Activated CD4-positive, alpha-beta T cell treated with anti-CD3 and anti-CD28 coated beads, Interleukin-2, Interleukin-6, amounts not matched to agents 100 ng/mL and 50 ng/mL, durations not matched to agents 16 hours and 8 hours (primary cell): Measurements from ENCODE around the gene BACH2.
A peak's percentile ranks its signal among the peaks of the same experiment; 100 is the strongest.

Experiments
- DNase-seq: peaks from one replicate; pipeline ENCODE4 v3.0.0-alpha.2; 2020

Gene BACH2

DNA sequence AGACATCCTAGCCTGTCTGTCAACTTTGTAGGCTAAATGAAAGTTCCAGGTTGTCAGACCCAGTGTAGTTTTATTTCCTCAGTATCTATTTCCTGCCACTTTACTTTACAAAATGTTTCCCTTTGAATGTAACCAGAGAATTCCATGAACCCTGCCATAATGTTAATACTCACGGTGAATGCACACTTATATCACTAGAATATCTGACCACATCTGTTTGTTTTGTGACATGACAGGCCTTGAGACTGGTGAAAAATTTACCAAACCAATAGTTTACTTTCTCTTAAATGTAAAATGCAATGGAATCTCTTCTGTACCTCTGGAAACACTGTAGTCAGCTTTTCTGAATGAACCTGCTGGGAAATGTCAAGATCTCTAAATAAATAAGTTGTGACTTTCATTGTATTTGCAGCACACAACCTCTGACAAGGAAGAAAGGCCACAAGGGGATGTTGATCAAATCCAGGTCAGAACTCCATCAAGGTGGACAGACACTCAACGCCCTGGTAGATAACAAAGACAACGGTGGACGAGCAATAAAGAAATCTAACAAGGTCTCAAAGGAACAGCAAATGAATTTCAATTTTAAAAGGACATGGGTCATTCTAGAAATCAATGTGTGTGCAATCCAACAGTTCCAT is 59.2 kb downstream of the BACH2 start:
- no peak for DNase-seq

DNA sequence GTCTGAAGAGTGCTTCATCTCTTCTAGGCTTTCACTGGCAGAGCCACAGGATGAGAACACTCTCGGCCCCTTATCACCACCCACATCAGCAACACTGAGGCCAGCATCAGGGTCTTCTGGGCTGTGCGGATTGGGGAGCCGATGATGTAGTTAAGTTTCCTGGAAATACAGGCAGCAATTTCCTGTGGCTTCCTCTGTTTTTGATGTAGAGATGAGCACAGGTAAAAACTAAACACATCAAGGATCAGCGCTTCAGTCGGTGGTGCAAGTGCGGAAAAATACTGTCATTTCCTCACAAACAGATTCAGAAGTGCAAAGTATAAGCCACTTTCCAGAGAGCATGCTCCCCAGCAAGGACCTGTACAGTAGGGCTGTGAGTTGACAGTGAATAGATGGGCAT is 62.6 kb downstream of the BACH2 start:
- DNase-seq, result peak; percentile 86

DNA sequence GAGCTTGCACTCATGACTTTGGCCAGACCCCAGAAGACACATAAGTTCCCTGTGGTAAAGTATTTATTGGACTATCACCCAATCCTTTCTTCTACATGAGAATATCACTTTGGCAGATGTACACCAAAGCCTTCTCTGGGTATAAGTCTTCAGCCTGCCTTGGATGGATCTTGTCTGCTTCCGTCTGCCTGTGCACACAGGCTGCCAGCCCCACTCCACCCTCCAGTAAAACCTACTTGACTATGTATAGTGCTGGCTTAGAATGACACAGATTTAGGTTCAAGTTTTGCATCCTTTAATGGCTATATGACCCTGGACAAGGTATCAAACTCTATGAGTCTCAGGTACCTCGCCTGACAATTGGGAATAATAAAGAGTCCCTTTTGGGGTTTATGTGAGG is 63.4 kb downstream of the BACH2 start:
- DNase-seq, result no peak

DNA sequence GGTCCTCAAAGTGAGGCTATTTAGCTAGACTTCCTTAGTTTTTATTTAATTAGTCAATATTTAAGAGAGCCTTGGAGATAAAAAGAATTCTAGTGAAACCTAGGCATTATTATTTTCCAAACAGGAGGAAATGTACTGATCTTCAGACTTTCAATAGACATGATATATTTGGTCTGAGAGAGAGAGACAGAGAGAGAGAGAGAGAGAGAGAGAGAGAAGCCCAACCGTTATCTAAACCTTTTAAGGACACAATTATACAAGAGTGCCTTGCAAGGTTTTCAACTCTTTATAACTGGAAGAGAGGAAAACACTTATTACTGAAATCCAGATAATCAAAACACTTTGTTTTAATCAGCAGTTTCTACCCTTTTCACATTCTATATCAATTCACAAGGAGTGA is 64.8 kb downstream of the BACH2 start:
- DNase-seq, result no peak

DNA sequence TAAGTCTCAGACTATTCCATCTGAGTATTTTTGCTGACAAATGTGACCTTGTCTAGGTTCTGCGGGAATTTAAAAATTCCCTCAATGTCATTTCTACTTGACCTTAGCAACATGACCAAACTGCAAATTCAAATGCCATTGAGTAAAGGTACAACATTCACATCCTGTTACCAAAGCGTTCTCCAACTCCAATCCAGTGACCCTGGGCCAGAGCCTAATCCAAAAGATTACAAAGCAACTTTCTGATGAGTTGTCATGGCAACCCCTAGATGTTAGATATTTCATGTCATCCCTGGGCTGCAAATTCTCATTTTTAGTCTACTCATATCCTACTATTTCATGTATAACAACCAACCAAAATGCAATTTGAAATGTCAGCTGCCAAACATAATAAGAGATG is 65.3 kb downstream of the BACH2 start:
- no peak for DNase-seq

DNA sequence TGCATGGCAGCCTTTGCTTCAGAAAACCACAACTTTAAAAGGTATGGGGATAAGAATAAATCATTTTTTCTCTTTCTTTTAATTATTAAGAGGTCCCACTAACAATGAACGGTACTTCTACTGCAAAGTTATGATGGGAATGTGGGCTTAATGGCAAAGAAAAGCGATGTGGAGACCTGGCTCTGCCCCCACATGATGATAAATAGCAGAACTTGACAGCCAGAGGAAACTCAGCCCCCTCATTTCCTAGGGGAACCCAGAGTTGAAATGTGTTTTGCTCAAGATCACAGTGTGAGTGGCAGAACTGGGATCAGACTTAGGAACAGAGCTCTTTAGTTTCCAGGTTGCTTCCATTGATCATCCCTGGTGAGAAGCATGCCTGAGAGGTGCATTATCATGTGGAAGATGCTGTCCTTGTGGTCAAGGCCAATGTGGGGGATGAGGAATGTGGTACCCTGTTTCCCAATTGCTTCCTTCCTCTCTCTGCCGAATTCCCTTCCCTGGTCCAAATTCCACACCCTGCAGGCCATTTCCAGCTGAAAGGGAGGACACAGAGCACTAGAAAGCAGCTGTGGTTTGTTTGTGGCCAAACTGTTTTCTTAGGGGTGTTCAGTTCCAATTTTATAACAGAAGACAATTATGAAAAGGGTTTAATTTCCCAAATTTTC is 66.0 kb downstream of the BACH2 start:
- DNase-seq, result no peak

DNA sequence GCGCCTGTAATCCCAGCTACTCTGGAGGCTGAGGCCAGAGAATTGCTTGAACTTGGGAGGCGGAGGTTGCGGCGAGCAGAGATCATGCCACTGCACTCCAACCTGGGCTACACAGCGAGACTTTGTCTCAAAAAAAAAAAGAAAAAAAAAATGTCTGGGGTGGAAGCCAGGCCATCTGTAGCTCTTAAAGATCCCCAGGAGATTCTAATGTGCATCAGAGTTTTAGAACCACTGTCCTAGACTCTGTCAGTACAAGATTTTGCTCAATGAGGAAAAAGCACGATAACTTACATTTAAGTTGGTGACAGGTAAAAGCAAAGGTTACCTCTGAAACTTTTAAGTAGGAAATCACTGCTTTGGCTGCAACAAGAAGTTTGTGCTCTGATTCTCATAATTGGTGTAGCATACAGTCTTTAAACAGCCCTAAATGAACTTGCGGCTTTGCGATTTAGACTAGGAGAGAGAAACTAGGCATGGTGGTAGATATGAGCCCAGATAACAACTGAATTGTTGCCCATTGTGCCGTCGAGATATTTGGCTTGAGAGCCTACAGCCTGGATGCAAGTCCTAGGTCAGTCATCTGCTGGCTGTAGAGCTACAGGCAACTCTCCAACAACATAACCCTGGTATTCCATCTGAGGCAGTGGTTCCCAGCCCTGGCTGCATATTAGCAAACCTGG is 67.2 kb downstream of the BACH2 start:
- no peak for DNase-seq

DNA sequence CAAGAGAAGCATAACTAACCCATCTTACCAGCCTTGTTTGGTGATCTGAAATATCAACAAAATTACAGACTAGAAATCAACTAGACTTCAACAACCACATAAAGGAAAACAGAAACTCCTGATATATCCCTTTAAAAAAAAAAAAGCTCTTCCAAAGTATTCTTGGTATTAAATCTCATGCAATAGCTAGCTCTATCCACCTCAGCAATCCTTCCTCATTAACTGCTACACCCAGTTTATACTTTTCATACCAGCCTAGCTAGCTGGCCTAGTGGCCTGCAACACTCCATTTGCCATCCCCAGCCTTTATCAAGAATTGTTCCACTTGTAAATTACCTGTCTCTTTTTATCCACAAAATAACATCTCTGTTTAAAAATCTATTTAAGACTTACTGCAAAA is 69.0 kb downstream of the BACH2 start:
- DNase-seq, result no peak

DNA sequence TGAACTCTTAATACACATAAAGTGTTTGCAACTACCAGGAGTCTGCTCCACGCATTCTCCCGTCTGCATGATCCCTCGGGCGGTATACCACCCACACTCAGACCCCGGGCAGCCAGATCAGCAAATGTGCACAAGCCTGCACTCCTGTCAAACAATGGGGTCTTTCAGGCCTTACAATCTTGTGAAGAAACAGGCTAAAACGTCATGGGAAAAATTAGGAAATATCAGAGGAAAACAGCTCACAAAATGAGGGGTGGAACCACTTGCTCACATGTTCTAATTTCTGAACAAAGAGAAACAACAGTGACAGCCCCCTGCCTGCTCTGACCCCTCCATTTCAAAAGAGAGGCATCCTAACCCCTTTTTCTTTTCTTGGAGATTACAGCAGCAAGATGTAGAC is 69.4 kb downstream of the BACH2 start:
- no peak for DNase-seq

DNA sequence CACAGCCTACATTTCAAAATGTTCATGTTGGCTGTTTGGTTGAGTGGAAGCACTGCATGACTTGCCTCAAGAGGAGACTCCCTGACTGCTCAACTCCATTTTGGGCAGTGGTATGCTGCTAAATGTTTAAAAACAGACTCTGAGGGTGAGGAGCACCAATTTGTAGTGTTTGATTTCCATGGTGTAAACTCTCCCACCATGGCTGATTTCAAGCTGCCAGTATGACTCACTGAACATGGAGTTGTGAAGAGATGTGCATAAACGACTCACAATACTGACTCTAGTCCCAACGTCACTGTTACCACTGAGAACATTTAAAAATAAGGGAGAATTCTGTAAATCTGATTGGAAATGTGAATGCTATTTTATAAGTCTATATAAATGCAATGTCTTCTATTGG is 70.4 kb downstream of the BACH2 start:
- DNase-seq, result peak; percentile 50

DNA sequence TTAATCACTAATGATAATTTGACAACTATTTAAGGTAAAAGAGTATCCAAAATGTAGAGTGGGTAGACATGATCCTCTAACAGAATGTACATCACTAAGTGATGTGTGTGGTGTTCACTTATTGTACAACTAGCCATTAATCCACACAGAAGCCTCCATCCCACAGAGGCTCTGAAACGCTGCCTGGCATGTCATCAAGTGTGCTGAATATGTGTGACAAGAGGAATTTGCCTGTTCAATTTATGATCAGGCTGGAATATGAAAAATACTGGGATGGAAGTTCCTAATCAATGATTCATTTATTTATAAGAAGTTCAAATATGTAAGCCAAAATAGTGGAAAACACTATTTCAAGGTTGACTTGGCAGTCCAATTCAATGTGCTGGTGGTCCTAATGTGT is 72.4 kb downstream of the BACH2 start:
- DNase-seq, result no peak

DNA sequence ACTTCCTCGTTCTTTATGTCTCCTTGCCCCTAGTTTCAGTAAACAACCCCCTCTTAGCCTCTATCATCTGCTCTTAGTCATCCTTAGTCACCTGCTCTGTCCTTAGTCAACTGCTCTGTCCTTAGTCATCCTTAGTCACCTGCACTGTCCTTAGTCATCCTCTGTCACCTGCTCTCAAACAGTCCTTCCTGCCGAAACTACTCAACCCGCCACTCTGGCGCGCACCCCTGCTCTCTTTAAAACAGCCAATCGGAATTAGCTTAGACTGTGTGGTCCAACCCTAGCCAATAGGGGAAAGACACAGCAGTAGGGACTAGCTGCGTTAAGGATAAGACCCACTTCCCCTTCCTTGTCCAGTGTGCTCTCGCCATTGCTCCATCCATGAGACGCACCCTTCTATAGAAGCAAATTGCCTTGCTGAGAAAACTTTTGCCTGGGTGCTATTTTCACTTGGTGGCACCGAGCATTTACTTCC is 73.9 kb downstream of the BACH2 start:
- peak; percentile 58 for DNase-seq

DNA sequence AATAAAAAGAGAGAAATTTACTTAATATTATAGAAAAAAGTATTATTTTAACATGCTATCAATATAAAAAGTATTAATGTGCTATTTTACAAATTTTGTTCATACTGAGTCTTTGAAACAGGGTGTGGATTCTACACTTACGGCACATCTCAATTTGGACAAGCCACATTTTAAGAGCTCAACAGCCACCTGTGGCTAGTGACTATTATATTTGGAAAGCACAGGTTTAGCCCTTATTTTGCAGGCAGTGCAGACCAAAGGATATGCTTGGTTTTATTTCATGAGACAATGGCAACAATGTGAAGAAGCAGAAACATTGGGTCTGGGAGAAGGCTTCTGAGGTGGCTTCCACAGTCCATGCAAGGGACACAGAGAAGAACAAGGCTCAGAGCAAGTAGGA is 74.6 kb downstream of the BACH2 start:
- no peak for DNase-seq

DNA sequence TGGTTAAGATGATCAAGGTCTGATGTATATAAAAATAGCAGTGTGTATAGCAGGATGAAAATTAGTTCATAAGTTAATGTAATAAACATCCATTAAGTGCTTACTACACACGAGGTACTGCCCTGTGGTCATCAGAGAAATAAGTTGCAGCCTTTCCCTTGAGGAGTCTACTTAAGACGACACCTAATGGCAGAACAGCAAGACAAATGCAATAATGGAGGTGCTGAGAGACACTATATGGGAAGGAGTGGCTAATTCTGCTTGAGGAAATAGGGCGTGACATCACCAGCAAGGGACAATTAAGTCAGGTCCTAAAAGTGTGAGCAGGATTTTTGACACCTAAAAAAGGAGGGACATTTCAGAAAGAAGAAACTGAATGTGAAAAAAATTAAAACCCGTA is 75.2 kb downstream of the BACH2 start:
- DNase-seq, result no peak

DNA sequence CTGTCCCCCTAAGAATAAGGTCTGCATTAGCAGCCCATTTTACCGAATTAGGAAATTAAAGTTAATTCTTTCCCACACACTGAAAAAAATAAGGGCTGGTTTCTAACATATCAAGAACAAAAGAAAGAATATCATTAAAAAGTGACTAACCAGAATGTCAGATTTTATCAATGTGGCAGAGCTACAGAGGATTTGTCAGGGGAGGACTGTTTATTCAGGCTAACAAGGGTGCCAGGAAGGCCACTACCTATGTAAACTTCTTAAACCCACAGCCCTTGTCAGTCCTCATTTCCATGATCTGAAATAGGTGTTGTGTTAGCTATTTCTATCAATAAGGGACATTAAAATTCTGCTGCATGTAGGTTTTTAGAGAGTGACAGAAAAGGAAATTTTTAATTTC is 76.4 kb downstream of the BACH2 start:
- DNase-seq, result no peak

DNA sequence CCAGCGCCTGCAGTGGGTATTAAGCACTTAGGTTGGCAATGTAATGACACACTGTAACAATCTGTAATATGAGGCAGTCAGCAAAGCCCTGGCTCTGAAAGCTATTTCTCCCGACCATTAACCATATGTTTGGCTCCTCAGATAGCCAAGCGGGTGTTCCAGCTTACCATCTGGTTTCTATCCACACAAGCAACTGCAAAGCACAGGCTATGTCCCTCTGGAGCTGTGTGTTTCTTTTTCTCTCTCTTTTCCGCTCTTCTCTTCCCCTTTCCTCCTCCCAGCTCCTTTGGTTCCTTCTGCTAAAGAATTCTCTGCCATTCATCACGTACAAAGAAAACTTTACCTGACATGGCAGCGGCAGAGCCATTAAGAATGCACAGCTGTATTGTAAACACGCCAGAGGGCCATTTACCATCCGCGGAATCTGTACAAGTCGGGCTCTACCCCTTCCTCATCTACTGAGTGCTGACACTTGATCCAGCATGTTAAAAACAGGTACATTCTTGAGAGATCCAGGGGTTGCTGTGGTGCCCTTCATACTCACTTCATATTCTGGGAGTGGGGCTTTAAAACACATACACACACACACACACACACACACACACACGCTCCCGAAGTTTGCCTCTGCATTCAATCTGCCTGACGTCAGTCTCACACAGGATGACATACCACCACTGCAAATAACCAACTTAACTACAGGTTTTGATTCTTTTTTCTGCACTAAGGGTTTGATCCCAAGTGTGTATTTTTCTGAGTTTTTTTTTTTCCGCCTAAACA is 77.2 kb downstream of the BACH2 start:
- DNase-seq, result no peak

DNA sequence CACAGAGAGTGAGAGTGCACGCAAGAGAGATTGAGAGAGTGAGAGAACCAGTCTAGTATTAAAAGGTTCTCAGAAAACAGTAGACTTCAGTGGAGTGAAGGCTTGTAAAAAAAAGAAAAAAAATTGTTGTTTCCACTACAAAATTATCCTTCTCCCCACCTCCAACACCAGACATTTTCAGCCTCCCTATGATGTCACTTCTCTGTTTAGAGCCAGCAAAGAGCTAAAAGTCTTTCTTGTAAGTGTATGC is 77.8 kb downstream of the BACH2 start:
- no peak for DNase-seq

DNA sequence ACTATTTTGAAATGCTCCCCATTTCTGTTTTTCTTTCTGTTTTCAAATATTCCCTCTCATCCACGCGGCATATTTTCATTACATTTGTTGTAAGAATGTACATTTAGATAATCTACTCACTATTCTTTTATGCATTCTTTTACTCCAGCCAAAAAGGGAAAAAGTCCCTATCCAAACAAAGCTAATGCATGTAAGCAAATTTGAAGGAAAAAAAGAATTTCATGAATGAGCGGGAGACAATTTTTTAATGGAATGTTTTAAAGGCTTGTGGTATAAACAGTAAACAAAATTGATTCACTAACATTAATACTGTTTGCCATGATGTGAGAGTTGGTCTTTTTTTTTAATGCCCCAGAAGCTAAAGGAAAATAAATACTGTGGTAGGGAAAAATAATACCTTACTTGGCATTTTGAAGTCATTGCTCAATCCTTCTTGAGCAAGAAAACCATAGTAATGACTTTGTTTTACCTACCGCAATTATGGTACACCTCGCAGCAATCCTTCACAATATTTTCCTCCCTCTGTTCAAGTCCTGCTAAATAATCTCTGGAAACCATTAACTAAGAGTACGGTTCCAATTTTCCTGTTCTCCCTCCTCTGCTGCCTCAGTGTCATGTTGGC is 79.0 kb downstream of the BACH2 start:
- no peak for DNase-seq

DNA sequence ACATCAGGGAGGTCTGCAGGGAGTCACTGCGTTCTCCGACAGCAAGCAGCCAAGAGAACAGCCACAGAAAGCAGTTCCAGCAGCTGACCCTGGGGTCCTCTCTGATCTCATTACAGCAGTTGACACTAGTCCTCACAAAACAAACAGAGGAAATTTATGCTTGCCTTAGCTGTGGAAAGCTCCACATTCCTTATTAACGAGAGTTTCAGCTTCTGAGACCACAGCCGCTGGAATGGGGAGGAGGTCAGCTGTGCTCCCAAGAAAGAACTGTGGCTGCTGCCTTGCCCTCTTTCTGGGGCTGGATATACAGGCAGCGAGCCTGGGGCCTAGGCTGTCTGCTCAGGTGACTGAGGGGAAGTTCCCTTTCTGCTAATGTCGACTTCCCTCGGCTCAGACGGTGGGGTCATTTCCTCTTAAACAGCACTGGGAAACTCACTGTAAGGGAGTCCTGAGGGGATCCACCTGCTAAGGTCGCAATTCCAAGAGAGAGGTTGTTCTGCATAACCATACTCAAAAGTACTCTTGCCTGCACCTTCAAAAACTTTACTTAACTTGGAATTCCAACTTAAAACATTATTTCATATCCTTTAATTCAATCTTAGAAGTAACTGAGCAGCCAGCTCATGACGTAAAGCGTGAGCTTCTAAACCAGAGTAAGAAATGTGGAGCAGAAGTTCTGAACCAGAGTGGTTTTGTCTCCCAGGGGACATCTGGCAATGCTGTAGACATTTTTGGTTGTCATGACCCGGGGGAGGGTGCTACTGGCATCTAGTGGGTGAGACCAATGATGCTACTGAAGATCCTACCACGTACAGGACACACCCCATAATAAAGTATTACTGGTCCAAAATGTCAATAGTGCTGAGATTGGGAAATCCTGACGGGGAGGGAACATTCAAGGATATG is 80.3 kb downstream of the BACH2 start:
- no peak for DNase-seq

DNA sequence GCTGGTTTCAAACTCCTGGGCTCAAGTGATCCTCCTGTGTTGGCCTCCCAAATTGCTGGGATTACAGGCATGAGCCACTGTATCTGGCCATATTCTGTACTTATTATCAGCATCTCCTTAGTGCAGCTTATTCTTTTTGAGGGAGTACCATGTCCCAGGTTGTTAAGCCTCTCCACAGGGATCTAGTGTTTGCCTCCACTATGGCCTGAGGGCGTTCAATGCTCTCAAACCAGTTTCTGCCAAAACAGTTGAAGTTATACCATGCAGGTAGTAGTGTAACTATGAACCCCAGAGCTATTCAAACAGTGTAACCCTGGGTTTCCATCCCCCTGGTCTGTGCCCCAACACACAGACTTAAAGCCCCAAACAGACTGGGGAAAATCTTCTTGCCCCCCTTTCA is 81.7 kb downstream of the BACH2 start:
- DNase-seq, result no peak

DNA sequence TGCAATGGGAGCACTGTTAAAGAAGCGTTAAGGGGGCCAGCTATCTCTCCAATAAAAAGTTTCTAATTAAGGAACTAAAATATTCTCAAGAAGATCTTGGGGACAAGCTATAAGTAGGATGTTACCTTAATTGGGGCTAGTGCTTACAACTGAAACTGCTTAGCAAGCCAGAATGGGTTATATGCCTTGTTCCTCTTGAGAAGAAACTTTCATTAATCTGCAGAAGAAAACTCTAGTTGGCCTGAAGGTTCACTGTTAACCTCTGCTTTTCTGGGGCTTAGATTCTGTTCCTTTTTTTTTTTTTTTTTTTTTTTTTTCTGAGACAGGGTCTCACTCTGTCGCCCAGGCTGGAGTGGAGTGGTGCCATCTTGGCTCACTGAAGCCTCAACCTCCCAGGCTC is 82.2 kb downstream of the BACH2 start:
- DNase-seq, result no peak

DNA sequence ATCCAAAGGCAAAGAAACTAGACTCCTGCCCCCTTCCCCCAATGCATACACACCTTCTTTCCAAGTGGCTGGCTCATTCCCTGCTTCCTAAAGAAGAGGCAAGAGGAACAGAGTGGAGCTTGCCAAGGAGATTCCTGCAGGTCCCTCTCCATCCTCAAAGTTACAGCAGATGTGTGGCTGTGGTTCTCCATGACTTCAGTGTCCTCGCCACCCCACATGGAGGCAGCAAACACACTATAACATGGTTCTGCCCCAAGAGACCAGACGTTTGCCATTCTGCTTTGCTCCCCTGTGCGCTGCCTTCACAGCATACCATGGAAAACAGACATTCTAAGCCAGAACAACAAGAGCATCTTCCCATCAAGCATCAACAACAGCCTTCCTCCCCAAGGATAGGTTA is 84.4 kb downstream of the BACH2 start:
- DNase-seq, result no peak
